ENCODE results near the gene TMEM244.

TMEM244 gene

DNA sequence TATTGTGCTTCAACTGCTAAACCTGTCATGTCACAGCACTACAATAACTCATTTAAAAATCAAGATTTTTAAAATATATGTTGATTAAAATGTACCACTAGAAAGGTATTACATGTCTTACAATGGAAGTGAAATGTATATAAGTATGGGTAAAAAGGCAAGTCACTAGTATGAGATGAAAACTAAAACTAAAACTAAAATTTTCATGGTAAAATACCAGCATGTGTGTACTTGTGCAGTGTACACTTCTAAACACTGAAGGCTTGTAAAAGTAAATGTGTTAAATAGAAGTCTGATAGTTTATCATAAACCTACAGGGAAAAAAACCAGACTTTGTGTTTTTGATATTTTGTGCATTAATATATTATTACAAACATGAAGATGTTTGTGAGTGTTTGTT lies 13.7 kb upstream of the TMEM244 start:
- FAIRE-seq (no peak), DNase-seq (ENCODE audit: insufficient read length, low spot score) (no peak)
- TF ChIP-seq SPI1 (IDR thresholded peaks at IDR 0.05; ENCODE audit: low read depth, low read length) (no peak), POLR2AphosphoS5 (IDR thresholded peaks at IDR 0.05; ENCODE audit: low read depth, low read length) (no peak), PAX5 (IDR thresholded peaks at IDR 0.05; ENCODE audit: insufficient read depth, low read length, severe bottlenecking) (no peak), TAF1 (IDR thresholded peaks at IDR 0.05; ENCODE audit: low read depth, low read length) (no peak), POLR2A (IDR thresholded peaks at IDR 0.05; ENCODE audit: low read depth, low read length) (no peak), POU2F2 (IDR thresholded peaks at IDR 0.05; ENCODE audit: low read depth, low read length) (no peak)

DNA sequence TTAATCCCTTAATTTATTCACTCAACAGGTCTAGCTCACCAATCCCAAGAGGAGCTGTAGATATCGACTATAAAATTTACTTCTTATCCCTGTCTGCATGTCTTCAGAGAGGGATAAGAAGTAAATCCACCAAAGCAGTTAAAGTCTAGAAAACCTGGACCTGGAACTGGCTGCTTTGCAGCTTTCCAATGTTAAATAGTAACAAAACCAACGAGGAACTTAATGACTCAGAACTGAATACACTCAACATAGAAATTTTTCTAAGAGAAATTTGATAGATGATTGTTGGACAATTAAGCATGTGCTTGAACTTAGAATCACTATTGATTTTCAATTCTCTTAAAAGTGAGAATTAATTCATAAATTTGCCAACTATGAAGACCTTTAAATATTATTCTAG lies 11.5 kb upstream of the TMEM244 start:
- no peak for FAIRE-seq
- no peak for TF ChIP-seq POLR2A (IDR thresholded peaks at IDR 0.05; ENCODE audit: low read depth, low read length)
- no peak for TF ChIP-seq PAX5 (IDR thresholded peaks at IDR 0.05; ENCODE audit: insufficient read depth, low read length, severe bottlenecking)
- no peak for TF ChIP-seq POU2F2 (IDR thresholded peaks at IDR 0.05; ENCODE audit: low read depth, low read length)
- TF ChIP-seq POLR2AphosphoS5 (IDR thresholded peaks at IDR 0.05; ENCODE audit: low read depth, low read length) = no peak
- TF ChIP-seq TAF1 (IDR thresholded peaks at IDR 0.05; ENCODE audit: low read depth, low read length) = no peak
- TF ChIP-seq SPI1 (IDR thresholded peaks at IDR 0.05; ENCODE audit: low read depth, low read length) = no peak
- no peak for DNase-seq (ENCODE audit: insufficient read length, low spot score)

DNA sequence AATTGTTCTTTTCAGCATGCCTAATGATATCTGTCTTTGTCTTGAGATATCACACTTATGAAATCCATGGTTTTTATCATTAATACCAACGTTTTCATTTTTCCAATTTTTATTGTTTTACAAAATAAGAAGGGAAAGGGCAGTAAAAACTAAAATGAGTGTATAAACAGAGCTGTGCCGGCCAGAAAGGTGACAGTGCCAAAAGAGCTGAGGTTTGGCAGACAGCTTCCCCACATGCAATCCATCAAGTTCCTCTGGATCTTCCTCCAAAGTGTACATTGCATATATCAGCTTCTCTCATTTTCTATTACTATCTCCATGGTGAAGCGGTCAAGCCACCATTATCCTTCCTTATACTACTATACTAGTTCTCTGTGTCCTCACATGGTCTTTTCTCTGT lies 10.1 kb upstream of the TMEM244 start:
- TF ChIP-seq POLR2A (IDR thresholded peaks at IDR 0.05; ENCODE audit: low read depth, low read length) (no peak), POLR2AphosphoS5 (IDR thresholded peaks at IDR 0.05; ENCODE audit: low read depth, low read length) (no peak), PAX5 (IDR thresholded peaks at IDR 0.05; ENCODE audit: insufficient read depth, low read length, severe bottlenecking) (no peak), SPI1 (IDR thresholded peaks at IDR 0.05; ENCODE audit: low read depth, low read length) (no peak)
- FAIRE-seq (peak; percentile 51), DNase-seq (ENCODE audit: insufficient read length, low spot score) (no peak)

DNA sequence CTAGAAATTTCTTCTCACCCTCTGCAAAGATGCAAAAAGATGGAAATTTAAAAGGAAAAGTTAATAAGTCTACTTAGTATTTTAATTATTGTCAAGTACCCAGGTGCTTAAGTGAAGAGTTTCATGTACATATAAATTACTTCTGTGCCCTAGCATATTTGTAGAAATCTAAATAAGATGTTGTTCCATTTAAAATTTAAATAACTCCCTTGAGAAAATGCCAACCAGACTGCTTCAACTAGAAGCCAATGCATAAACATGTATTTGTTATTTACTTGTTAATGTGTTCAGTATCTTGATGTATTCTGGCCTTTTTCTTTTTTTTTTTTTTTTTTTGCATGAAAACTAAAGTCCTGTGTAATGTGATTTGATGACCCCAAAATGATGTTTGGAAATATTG lies 6.3 kb upstream of the TMEM244 start:
- TF ChIP-seq TAF1 (IDR thresholded peaks at IDR 0.05; ENCODE audit: low read depth, low read length) (no peak), SPI1 (IDR thresholded peaks at IDR 0.05; ENCODE audit: low read depth, low read length) (no peak), POLR2AphosphoS5 (IDR thresholded peaks at IDR 0.05; ENCODE audit: low read depth, low read length) (no peak), POU2F2 (IDR thresholded peaks at IDR 0.05; ENCODE audit: low read depth, low read length) (no peak), POLR2A (IDR thresholded peaks at IDR 0.05; ENCODE audit: low read depth, low read length) (no peak), PAX5 (IDR thresholded peaks at IDR 0.05; ENCODE audit: insufficient read depth, low read length, severe bottlenecking) (no peak)
- DNase-seq (ENCODE audit: insufficient read length, low spot score) (no peak), FAIRE-seq (no peak)

DNA sequence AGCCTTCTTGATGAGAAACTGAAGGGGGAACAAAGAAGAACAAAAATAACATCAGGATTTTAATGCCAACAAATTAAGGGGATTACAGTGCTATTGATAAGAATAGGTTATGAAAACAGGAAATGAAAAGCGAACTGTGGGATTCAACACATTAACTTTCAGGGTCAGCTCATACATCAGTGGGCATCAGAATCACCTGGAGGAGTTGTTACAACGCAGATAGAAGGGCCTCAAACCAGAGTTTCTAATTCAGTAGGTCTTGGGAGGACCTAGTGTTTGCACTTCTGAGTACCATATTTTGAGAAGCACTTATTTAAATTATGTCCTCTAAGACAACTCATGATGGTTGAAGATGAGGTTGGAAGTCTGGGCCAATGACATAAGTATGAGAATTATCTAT lies 5.6 kb upstream of the TMEM244 start:
- no peak for TF ChIP-seq POLR2AphosphoS5 (IDR thresholded peaks at IDR 0.05; ENCODE audit: low read depth, low read length)
- TF ChIP-seq PAX5 (IDR thresholded peaks at IDR 0.05; ENCODE audit: insufficient read depth, low read length, severe bottlenecking) = no peak
- peak; percentile 70 for TF ChIP-seq SPI1 (IDR thresholded peaks at IDR 0.05; ENCODE audit: low read depth, low read length)
- DNase-seq (ENCODE audit: insufficient read length, low spot score) (no peak), FAIRE-seq (no peak)

DNA sequence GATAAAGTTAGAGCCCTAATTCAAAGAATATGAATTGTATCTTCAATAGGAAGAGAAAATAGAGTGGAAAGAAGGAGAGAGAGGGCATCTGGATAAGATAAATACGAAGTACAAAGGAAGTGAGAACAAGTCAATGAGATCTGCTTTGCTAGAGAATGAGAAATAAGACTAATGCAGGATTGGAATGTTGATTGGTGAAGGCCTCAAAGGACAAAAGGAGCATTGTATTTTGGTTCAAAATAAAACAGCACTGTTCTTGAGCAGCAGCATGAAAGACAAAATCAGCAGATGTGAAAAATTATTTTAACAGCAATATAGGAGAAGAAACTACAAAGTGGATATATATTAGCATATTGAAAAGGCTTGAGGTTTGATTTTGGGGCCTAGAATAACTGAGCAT lies 5.1 kb upstream of the TMEM244 start:
- FAIRE-seq = no peak
- TF ChIP-seq SPI1 (IDR thresholded peaks at IDR 0.05; ENCODE audit: low read depth, low read length) = no peak
- TF ChIP-seq PAX5 (IDR thresholded peaks at IDR 0.05; ENCODE audit: insufficient read depth, low read length, severe bottlenecking) = no peak
- TF ChIP-seq POLR2AphosphoS5 (IDR thresholded peaks at IDR 0.05; ENCODE audit: low read depth, low read length) = no peak
- TF ChIP-seq POU2F2 (IDR thresholded peaks at IDR 0.05; ENCODE audit: low read depth, low read length) = no peak
- TF ChIP-seq TAF1 (IDR thresholded peaks at IDR 0.05; ENCODE audit: low read depth, low read length) = no peak
- no peak for TF ChIP-seq POLR2A (IDR thresholded peaks at IDR 0.05; ENCODE audit: low read depth, low read length)
- no peak for DNase-seq (ENCODE audit: insufficient read length, low spot score)

DNA sequence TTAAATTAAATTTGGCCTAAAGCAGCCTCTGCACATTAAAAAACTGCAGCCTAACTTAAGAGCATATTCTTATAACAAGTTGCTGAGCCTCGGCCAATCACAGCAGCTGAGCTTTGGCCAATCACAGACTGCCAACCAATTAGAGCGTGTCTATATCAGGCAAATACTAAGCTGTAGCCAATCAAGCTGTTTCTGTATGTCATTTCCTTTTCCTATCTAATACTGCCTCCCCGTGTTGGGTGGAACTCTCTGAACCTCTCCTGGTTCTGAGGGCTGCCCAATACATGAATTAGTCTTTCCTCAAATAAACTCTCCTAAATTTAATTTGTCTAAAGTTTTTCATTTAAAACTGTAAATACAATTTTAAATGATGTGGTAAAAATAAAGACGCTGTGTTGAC lies 3.9 kb upstream of the TMEM244 start:
- DNase-seq (ENCODE audit: insufficient read length, low spot score) = no peak
- no peak for FAIRE-seq
- no peak for TF ChIP-seq POLR2AphosphoS5 (IDR thresholded peaks at IDR 0.05; ENCODE audit: low read depth, low read length)
- TF ChIP-seq SPI1 (IDR thresholded peaks at IDR 0.05; ENCODE audit: low read depth, low read length) = no peak
- TF ChIP-seq PAX5 (IDR thresholded peaks at IDR 0.05; ENCODE audit: insufficient read depth, low read length, severe bottlenecking) = no peak

DNA sequence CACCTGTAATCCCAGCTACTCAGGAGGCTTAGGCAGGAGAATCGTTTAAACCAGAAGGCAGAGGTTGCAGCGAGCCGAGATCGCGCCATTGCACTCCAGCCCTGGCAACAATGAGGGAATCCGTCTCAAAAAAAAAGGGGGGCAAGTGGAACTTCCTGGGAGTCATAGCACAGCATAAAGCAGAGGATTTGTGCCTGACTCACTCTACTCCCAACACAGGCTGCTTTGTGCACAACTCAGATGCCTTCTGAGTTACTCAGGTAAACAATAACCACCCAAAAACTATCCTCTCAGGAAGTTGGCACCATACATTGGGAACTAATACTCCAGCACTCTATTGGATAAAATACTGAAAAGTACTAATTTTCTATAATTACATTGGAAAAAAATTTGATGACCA lies 2.5 kb upstream of the TMEM244 start:
- FAIRE-seq (no peak), DNase-seq (ENCODE audit: insufficient read length, low spot score) (no peak)
- TF ChIP-seq TAF1 (IDR thresholded peaks at IDR 0.05; ENCODE audit: low read depth, low read length) = no peak
- TF ChIP-seq POLR2AphosphoS5 (IDR thresholded peaks at IDR 0.05; ENCODE audit: low read depth, low read length) = no peak
- no peak for TF ChIP-seq POU2F2 (IDR thresholded peaks at IDR 0.05; ENCODE audit: low read depth, low read length)
- TF ChIP-seq SPI1 (IDR thresholded peaks at IDR 0.05; ENCODE audit: low read depth, low read length) = no peak
- no peak for TF ChIP-seq PAX5 (IDR thresholded peaks at IDR 0.05; ENCODE audit: insufficient read depth, low read length, severe bottlenecking)
- no peak for TF ChIP-seq POLR2A (IDR thresholded peaks at IDR 0.05; ENCODE audit: low read depth, low read length)

DNA sequence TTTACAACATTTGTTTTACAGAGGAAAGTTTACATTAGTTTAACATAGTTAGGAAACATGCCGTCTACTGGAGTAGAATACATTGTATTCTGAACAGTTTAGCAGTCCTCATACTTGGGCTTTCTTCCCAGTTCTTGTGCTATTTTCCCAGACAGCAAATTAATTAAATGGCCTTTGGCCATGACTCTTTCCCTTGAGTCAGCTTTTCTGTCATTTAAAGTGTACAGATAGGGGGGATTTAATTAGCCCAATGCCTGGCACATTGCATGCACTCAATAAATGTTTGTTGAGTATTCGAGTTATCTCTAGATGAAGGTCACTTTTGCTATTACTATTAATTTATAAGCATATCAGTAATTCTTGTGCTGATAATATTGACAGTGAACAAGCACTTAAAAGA lies 1.6 kb downstream of the TMEM244 start:
- TF ChIP-seq POLR2A (IDR thresholded peaks at IDR 0.05; ENCODE audit: low read depth, low read length) (no peak), POLR2AphosphoS5 (IDR thresholded peaks at IDR 0.05; ENCODE audit: low read depth, low read length) (no peak), PAX5 (IDR thresholded peaks at IDR 0.05; ENCODE audit: insufficient read depth, low read length, severe bottlenecking) (no peak), POU2F2 (IDR thresholded peaks at IDR 0.05; ENCODE audit: low read depth, low read length) (no peak), SPI1 (IDR thresholded peaks at IDR 0.05; ENCODE audit: low read depth, low read length) (no peak), TAF1 (IDR thresholded peaks at IDR 0.05; ENCODE audit: low read depth, low read length) (no peak)
- peak; percentile 40 for FAIRE-seq

DNA sequence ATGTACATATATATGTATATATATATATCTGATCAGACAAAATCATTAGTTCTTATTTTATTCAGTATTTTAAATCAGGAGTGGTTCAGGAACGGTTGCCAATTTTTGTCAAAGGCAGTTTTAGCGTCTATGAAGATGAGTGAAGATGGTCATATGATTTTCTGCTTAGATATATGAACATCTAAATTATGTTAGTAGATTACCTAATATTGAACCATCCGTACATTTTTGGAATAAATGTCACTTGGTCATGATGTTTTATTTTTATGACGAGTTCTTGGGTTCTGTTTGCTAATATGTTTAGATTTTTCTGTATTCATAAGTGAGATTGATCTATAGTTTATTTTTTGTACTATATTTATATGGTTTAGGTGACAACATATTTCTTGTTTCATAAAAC lies 3.3 kb downstream of the TMEM244 start:
- TF ChIP-seq POU2F2 (IDR thresholded peaks at IDR 0.05; ENCODE audit: low read depth, low read length) (no peak), POLR2A (IDR thresholded peaks at IDR 0.05; ENCODE audit: low read depth, low read length) (no peak), PAX5 (IDR thresholded peaks at IDR 0.05; ENCODE audit: insufficient read depth, low read length, severe bottlenecking) (no peak), POLR2AphosphoS5 (IDR thresholded peaks at IDR 0.05; ENCODE audit: low read depth, low read length) (no peak), SPI1 (IDR thresholded peaks at IDR 0.05; ENCODE audit: low read depth, low read length) (no peak), TAF1 (IDR thresholded peaks at IDR 0.05; ENCODE audit: low read depth, low read length) (no peak)
- DNase-seq (ENCODE audit: insufficient read length, low spot score) (no peak), FAIRE-seq (no peak)

More for the DNA sequence above, 1.6 kb downstream of the TMEM244 start:
- DNase-seq (ENCODE audit: insufficient read length, low spot score) = no peak
